HG02884 (cell line): ENCODE data around the gene DMD.
"Not testable (repeated sequence)": the region's sequence is repeated elsewhere in the genome, so short reads cannot be mapped to it uniquely, and the experiment has no call there.

Experiments
- ATAC-seq: cut with Tn5 transposase; IDR thresholded peaks from one replicate; pipeline ENCODE4 v1.9.1; 2021; ENCODE audit warnings: mild to moderate bottlenecking, moderate library complexity; ENCODE audit not compliant: unreplicated experiment

DMD gene

GRCh38 chrX:31377821-31378220, 1833.5 kb downstream of the DMD start:
- ATAC-seq, result not testable (repeated sequence)

- no peak for ATAC-seq
Measured at GRCh38 chrX:31376408-31377022, 1834.8 kb downstream of the DMD start.

- no peak for ATAC-seq
Measured at GRCh38 chrX:31374786-31375185, 1836.6 kb downstream of the DMD start.

GRCh38 chrX:31371956-31372355, 1839.4 kb downstream of the DMD start:
- no peak for ATAC-seq

- no peak for ATAC-seq
Measured at GRCh38 chrX:31367816-31368215, 1843.5 kb downstream of the DMD start.

- no peak for ATAC-seq
Measured at GRCh38 chrX:31366041-31366440, 1845.3 kb downstream of the DMD start.

GRCh38 chrX:31356275-31357212, 1854.8 kb downstream of the DMD start:
- no peak for ATAC-seq

GRCh38 chrX:31355206-31355955, 1856.0 kb downstream of the DMD start:
- ATAC-seq, result no peak

GRCh38 chrX:31353095-31353494, 1858.3 kb downstream of the DMD start:
- ATAC-seq, result no peak

- no peak for ATAC-seq
Measured at GRCh38 chrX:31350808-31351074, 1860.6 kb downstream of the DMD start.

- ATAC-seq, result no peak
Measured at GRCh38 chrX:31349515-31349914, 1861.8 kb downstream of the DMD start.

GRCh38 chrX:31340587-31340986, 1870.8 kb downstream of the DMD start:
- ATAC-seq, result no peak

GRCh38 chrX:31338991-31339350, 1872.4 kb downstream of the DMD start:
- no peak for ATAC-seq

- ATAC-seq, result no peak
Measured at GRCh38 chrX:31337332-31337731, 1874.0 kb downstream of the DMD start.

- no peak for ATAC-seq
Measured at GRCh38 chrX:31336419-31336818, 1874.9 kb downstream of the DMD start.

- no peak for ATAC-seq
Measured at GRCh38 chrX:31334997-31335396, 1876.4 kb downstream of the DMD start.

GRCh38 chrX:31333165-31333831, 1878.1 kb downstream of the DMD start:
- no peak for ATAC-seq

- ATAC-seq, result no peak
Measured at GRCh38 chrX:31331928-31332327, 1879.4 kb downstream of the DMD start.

GRCh38 chrX:31331015-31331414, 1880.3 kb downstream of the DMD start:
- no peak for ATAC-seq

- ATAC-seq, result peak; percentile 83
Measured at GRCh38 chrX:31329298-31329697, 1882.1 kb downstream of the DMD start.

- peak; percentile 95 for ATAC-seq
Measured at GRCh38 chrX:31323658-31324057, 1887.7 kb downstream of the DMD start.
